Astrocyte (in vitro differentiated cells and primary cell): Measurements from ENCODE around the gene CAPG. TPM values are rescaled to one million over a fixed set of nuclear protein-coding genes. Genes with fewer than 3 reads are reported as not detected.
A peak's percentile ranks its signal among the peaks of the same experiment; 100 is the strongest.
"Not testable (repeated sequence)": the region's sequence is repeated elsewhere in the genome, so short reads cannot be mapped to it uniquely, and the experiment has no call there.

Experiments
- DNase-seq: peaks from one replicate; pipeline ENCODE4 v3.0.0-alpha.2; 2010; ENCODE audit warnings: low read depth
- FAIRE-seq: peaks from 2 replicates; lab custom pipeline; 2011; peaks lifted over from hg19 to GRCh38; lab: Jason Lieb, UNC
- H2AFZ ChIP-seq: 2 replicates; pipeline ENCODE4 v1.6.0; 2012; ENCODE audit warnings: low read depth, low read length, inconsistent platforms
- H3K27ac ChIP-seq: 2 replicates; pipeline ENCODE4 v1.5.1; 2011; ENCODE audit warnings: low read depth, low read length, inconsistent platforms
- H3K27me3 ChIP-seq: 2 replicates; pipeline ENCODE4 v1.6.0; 2011; ENCODE audit warnings: low read length, inconsistent platforms; ENCODE audit not compliant: insufficient read depth
- H3K36me3 ChIP-seq: 2 replicates; pipeline ENCODE4 v1.5.1; 2011; ENCODE audit warnings: low read length, inconsistent platforms; ENCODE audit not compliant: insufficient read depth
- H3K4me1 ChIP-seq: 2 replicates; pipeline ENCODE4 v1.5.1; 2011; ENCODE audit warnings: low read length, inconsistent platforms; ENCODE audit not compliant: insufficient read depth
- H3K4me2 ChIP-seq: 2 replicates; pipeline ENCODE4 v1.6.0; 2012; ENCODE audit warnings: low read length, inconsistent platforms
- H3K4me3 ChIP-seq: 2 replicates; pipeline ENCODE4 v1.5.1; 2011; ENCODE audit warnings: low read depth, mild to moderate bottlenecking, low read length, inconsistent platforms; ENCODE audit not compliant: insufficient read depth
- H3K79me2 ChIP-seq: 2 replicates; pipeline ENCODE4 v1.6.0; 2012; ENCODE audit warnings: mild to moderate bottlenecking, low read length, inconsistent platforms; ENCODE audit not compliant: insufficient read depth
- H3K9ac ChIP-seq: 2 replicates; pipeline ENCODE4 v1.6.0; 2012; ENCODE audit warnings: mild to moderate bottlenecking, low read length, inconsistent platforms
- H3K9me3 ChIP-seq: 2 replicates; pipeline ENCODE4 v1.5.1; 2012; ENCODE audit warnings: low read depth, mild to moderate bottlenecking, low read length, inconsistent platforms; ENCODE audit not compliant: insufficient read depth
- H4K20me1 ChIP-seq: 2 replicates; pipeline ENCODE4 v1.6.0; 2012; ENCODE audit warnings: low read length, inconsistent platforms; ENCODE audit not compliant: insufficient read depth
- H3K27ac Mint-ChIP-seq: one replicate; pipeline ENCODE4 v1.8.0; 2021; ENCODE audit warnings: mild to moderate bottlenecking, mixed read lengths; ENCODE audit not compliant: unreplicated experiment
- H3K27me3 Mint-ChIP-seq: one replicate; pipeline ENCODE4 v1.8.0; 2021; ENCODE audit warnings: low read depth, mixed read lengths; ENCODE audit not compliant: unreplicated experiment
- H3K36me3 Mint-ChIP-seq: one replicate; pipeline ENCODE4 v1.8.0; 2021; ENCODE audit warnings: low read depth, mixed read lengths; ENCODE audit not compliant: unreplicated experiment
- H3K4me1 Mint-ChIP-seq: one replicate; pipeline ENCODE4 v1.8.0; 2021; ENCODE audit warnings: low read depth, mixed read lengths; ENCODE audit not compliant: unreplicated experiment
- H3K4me3 Mint-ChIP-seq: one replicate; pipeline ENCODE4 v1.8.0; 2021; ENCODE audit warnings: mild to moderate bottlenecking, moderate library complexity, mixed read lengths; ENCODE audit not compliant: unreplicated experiment
- H3K9me3 Mint-ChIP-seq: one replicate; pipeline ENCODE4 v1.8.0; 2021; ENCODE audit warnings: mild to moderate bottlenecking, mixed read lengths; ENCODE audit not compliant: unreplicated experiment
- CTCF ChIP-seq: IDR thresholded peaks from 2 replicates; pipeline ENCODE4 v1.5.1; 2011; ENCODE audit warnings: low read depth, mild to moderate bottlenecking, inconsistent platforms, low read length, moderate library complexity; ENCODE audit not compliant: insufficient read depth
- EZH2 ChIP-seq: IDR thresholded peaks from 2 replicates; pipeline ENCODE4 v1.6.1; 2012; ENCODE audit warnings: mild to moderate bottlenecking, low read length, inconsistent platforms; ENCODE audit not compliant: insufficient read depth
- total RNA-seq: library from RNA; stranded (reverse); gene quantifications from 2 replicates; pipeline ENCODE4 v1.2.1, GENCODE V29; 2021

CAPG gene
- total RNA-seq, 1 donor from 2014 or later, result 68.2 TPM

- Histone ChIP-seq H3K9me3 (no peaks in the 10 kb centered on the region), H4K20me1 (peaks cover 2% of the 10 kb centered on the region), H3K9ac (no peak overlapping the region), H3K79me2 (peaks cover 24% of the 10 kb centered on the region), H3K27me3 (no peaks in the 10 kb centered on the region), H3K27ac (no peak overlapping the region), H3K4me1 (peaks cover 33% of the 10 kb centered on the region), H3K4me2 (no peak overlapping the region), H3K36me3 (no peaks in the 10 kb centered on the region), H3K4me3 (no peak overlapping the region), H2AFZ (no peak overlapping the region)
- peaks cover 18% of the 10 kb centered on the region for H3K4me1 Mint-ChIP-seq
- H3K36me3 Mint-ChIP-seq, result no peaks in the 10 kb centered on the region
- H3K9me3 Mint-ChIP-seq, result no peaks in the 10 kb centered on the region
- TF ChIP-seq CTCF, result no peak
- no peak for TF ChIP-seq EZH2
- DNase-seq (no peak), FAIRE-seq (no peak)
- H3K27me3 Mint-ChIP-seq, result no peaks in the 10 kb centered on the region
- no peak overlapping the region for H3K4me3 Mint-ChIP-seq
- no peak overlapping the region for H3K27ac Mint-ChIP-seq
Observed at GRCh38 chr2:85415980-85416650, 5.9 kb upstream of the CAPG start.

GRCh38 chr2:85414761-85415553 is 4.8 kb upstream of the CAPG start:
- TF ChIP-seq EZH2 (no peak), CTCF (no peak)
- no peak overlapping the region for H2AFZ ChIP-seq
- H3K4me1 ChIP-seq, result peaks cover 27% of the 10 kb centered on the region
- no peaks in the 10 kb centered on the region for H3K27me3 ChIP-seq
- Mint-ChIP-seq H3K9me3 (no peaks in the 10 kb centered on the region), H3K36me3 (no peaks in the 10 kb centered on the region), H3K27ac (peak overlapping the region; percentile 55), H3K27me3 (no peaks in the 10 kb centered on the region), H3K4me1 (peaks cover 12% of the 10 kb centered on the region), H3K4me3 (peak overlapping the region; percentile 54)
- H3K4me3 ChIP-seq, result no peak overlapping the region
- peaks cover 32% of the 10 kb centered on the region for H3K79me2 ChIP-seq
- FAIRE-seq (no peak), DNase-seq (no peak)
- H3K36me3 ChIP-seq, result no peaks in the 10 kb centered on the region
- no peak overlapping the region for H3K4me2 ChIP-seq
- H3K9me3 ChIP-seq, result no peaks in the 10 kb centered on the region
- H4K20me1 ChIP-seq, result peaks cover 5% of the 10 kb centered on the region
- H3K27ac ChIP-seq, result no peak overlapping the region
- no peak overlapping the region for H3K9ac ChIP-seq

DNA sequence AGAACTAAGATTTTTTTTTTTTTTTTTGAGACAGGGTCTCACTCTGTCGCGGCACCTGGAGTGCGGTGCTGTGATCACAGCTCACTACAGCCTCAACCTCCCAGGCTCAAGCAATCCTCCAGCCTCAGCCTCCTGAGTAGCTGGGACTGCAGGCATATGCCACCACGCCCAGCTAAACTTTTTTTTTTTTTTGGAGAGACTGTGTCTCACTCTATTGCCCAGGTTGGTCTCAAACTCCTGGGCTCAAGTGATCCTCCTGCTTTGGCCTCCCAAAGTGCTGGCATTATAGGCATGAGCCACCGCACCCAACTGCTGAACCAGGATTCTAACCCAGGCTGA is 4.2 kb upstream of the CAPG start:
- Histone ChIP-seq H3K9ac (peak overlapping the region; percentile 83), H2AFZ (peak overlapping the region; percentile 83), H3K4me3 (peak overlapping the region; percentile 72), H3K4me2 (peak overlapping the region; percentile 89), H3K4me1 (peaks cover 24% of the 10 kb centered on the region), H3K79me2 (peaks cover 38% of the 10 kb centered on the region), H3K27ac (peak overlapping the region; percentile 40)
- H3K9me3 ChIP-seq, H3K36me3 ChIP-seq, H3K27me3 Mint-ChIP-seq, FAIRE-seq, H3K27ac Mint-ChIP-seq, DNase-seq, H3K9me3 Mint-ChIP-seq, H3K4me1 Mint-ChIP-seq, H3K36me3 Mint-ChIP-seq, H3K27me3 ChIP-seq, H4K20me1 ChIP-seq: not testable (repeated sequence)
- H3K4me3 Mint-ChIP-seq, result peak overlapping the region; percentile 57
